Measurements from ENCODE around the gene DDX23.

Gene DDX23

GRCh38 chr12:48822139-48822538 is 29.8 kb downstream of the DDX23 start:
- DNase-seq: no peak

DNA sequence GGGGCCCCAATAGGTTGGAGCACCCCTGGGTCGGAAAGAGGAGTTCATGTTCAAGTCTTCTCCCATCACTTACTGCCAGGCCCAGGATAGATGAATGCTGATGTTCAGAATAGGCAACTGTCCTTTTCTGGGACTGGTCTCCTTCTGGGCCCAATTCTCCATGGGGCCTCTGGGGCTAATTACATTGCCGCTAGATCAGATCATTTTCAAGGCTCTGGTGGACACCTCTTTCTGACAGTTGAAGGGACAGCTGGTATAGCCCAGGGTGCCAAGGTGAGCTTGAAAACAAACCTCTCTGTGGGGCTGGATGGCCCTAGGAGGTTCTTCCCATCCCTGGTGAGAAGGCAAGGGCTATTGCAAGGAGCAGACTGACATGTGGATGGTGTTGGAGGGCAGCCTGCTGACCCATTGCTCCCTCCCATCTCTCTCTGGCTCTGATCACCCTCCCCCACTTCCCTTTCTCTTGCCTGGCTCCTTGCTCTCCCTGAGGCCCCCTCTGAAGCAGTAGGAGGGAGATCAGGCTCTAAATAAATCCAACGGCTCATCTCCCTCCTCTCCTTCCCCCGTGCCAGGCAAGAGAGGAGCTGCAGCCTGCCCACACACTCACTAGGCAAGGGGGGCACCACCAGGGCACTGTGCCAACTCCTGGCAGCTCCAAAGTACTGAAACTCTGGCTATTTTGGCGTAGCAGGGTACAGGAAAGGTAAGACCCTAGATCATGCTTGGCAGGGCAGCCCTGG is 31.8 kb downstream of the DDX23 start:
- DNase-seq: no peak

GRCh38 chr12:48818831-48819590 is 33.0 kb downstream of the DDX23 start:
- no peak for DNase-seq

GRCh38 chr12:48817873-48818830 is 33.8 kb downstream of the DDX23 start, which contains the start of gene CACNB3:
TSS of gene CACNB3 (plus strand) at chr12:48818496. CDS start at chr12:48818930, 434 bp downstream.
- peak; percentile 83 for DNase-seq

DNA sequence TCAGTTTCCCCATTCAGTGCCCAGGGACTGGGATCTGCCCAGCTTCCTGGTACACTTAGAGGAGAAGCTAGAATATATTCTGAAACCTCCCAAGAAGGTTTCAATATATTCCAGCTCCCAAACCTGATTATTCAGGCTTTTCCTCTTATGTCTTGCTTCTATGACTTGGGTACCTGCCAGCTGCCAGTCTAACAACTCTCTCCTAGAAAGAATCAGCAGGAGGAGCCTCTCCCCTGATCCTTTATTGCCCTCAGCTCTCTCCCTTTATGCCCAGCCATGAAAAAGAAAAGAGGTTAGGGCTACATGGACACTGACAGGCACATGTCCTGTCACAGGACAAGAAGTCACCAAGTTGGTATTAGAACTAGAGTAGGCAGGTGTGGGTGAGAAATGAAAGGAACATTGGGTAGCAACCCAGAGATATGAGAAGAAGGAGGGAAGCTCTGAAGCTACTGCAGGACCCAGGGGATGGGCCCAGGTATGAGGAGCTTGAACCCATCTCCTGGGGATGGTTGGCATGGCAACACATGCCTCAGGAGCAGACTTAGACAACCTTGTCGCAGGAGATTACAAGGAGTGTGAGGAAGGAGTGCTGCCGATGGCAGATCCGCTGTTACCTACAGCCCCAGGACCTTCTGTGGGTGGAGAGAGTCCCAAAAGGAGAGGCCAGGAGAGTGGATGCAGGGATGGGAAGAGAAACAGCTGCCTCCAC is 35.7 kb downstream of the DDX23 start:
- DNase-seq: no peak

DNA sequence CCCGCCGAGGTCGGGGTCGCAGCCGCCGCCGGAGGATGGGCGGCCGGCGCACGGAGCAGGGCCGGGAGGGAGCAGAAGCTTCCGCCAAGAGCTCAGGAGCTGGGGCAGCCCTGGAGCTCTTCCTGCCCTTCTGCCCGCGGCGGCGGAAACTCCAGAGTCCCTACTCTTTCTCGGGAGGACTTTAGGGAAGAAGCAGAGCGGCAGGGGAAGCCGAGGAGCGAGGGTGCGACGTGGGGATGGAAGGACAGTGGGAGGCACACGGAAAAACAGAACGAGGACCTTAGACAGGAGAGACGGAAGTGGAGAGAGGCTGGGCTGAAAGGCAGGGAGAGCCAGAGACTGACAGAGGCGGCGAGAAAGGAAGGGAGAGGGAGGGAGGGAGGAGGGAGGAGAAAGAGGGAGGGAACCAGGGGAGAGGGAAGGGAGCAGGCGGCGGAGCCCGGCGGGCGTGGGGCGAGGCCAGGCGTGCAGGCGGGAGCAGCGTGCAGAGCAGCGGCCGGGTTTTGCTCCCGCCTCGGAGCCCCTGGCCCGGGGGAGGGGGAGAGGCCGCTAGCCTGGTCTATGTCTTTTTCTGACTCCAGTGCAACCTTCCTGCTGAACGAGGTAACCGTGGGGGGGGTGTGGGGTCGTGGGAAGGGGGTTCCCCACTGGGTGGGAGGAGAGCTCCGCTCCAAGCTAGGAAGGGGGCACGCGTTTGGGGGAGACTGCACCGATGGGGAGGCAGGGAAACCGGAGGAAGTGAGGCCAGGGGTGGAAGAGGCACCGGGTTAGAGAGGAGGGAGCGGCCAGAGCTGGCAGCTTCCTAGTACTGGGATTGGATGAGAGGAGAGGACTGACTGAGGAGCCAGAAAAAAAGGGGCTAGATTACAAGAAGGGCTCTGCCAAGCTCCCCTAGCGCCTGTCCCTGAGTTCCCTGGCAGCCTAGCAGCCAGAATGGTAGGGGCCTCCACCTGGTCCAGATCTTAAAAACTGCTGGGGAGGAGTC is 36.5 kb downstream of the DDX23 start:
- DNase-seq: peak; percentile 57

GRCh38 chr12:48814262-48815125 is 37.5 kb downstream of the DDX23 start:
- peak; percentile 86 for DNase-seq

DNA sequence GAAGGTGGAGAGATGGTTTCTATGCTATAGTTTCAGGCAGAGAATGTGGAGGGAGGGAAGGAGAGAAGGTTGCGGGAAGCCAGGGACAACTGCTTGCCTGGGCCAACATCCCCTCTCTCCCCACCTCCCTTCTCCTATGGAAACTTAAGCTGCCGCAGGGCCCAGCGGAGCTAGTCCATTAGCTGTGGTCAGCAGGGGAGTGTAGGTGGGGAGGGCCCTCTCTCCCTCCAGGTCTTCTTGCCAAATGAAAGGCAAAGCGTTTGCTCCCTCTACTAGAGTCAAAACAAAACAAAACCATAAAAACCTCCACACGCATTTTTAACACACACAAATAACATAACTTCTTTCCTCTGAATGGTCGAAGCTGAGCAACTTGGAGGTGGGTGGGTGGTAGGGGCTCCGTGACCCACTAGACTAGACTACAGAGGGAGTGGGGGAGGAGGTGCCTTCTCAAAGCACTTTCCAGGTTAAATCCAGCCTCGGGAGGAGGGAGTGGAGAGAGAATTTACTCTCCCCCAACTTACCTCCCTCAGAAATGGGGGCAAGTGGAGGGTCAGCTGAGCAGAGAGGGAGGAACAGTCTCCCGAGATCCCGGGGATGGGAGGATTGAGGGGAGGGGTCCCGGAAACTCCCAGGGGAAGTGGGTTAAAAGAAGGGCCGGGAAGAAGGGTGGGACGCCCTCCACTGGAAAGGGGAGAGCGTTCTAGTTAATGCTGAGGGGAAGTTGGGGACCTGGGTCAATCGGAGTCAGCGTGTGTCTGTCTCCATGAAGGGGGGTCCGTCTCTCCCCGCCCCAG is 38.3 kb downstream of the DDX23 start:
- DNase-seq: no peak

DNA sequence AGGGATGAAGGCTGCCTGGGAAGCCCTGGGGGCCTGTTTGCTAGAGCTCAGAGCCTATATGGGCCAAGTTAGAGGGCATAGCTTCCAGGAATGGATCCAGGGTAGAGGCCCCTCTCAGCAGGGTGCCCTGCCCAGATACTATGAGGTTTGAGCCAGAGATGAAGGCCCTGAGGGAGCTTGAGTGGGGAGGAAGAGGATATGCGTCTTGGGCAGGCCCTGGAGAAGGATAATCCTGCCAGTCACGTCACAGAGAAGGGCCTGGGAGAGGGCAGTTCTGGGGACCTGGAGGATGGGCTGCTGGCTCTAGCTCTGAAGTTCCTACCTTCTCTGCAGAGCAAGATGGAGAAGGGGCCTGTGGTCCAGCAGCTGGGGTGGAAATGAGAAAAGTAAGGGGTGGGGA is 39.6 kb downstream of the DDX23 start:
- no peak for DNase-seq

DNA sequence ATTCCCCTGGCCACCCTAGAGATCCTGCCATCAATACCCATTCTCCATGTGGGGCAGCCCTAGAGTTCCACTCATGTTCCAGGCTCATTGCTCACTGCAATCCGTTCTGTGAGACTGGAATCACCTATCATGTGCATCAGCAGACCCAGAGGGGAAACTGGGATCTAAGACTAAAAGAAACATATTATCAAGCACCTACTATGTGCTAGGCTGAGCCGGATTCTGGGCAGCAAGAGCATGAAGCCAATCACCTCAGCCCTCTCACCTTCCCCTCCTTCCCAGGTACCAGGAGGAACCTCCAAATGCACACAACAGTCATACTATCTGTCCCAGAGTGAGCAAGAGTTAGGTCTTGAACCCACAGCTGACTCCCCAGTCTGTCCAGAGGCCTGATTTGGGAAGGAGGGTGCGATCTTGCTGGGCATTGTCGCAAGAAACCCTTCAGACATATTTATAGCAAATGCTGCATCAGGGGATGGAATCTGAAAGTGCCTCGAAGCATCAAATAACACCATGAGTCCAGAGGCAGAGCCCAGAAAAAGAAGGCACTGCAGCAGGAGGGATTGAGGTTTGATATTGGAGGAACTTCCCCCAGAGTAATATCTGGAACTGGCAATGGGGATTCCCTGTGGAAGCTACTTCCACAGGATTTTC is 40.4 kb downstream of the DDX23 start:
- DNase-seq: no peak

- DNase-seq: no peak
Measured at GRCh38 chr12:48810903-48811431, 41.0 kb downstream of the DDX23 start.

- DNase-seq: no peak
Measured at GRCh38 chr12:48807981-48808380, 44.0 kb downstream of the DDX23 start.

- DNase-seq: no peak
Measured at GRCh38 chr12:48803675-48804074, 48.3 kb downstream of the DDX23 start.

- no peak for DNase-seq
Measured at GRCh38 chr12:48800971-48801370, 51.0 kb downstream of the DDX23 start.

- DNase-seq: no peak
Measured at GRCh38 chr12:48800457-48800856, 51.5 kb downstream of the DDX23 start.

DNA sequence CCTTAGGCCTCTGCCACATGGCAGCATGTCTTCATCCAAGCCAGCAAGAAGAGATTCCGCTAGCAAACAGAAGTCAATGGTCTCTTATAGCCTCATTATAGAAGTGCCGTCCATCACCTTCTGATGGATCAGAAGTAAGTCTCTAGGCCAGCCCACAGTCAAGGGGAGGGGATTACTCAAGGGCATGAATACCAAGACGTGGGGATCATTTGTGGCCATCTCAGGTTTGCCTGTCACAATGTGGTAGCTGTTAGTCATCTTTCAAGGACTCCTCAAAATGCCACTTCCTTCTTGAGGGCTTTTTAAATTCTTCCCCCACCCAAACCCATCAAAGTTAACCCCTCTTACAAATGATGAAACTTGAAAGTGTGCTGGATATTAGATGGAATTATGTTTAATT is 55.0 kb downstream of the DDX23 start:
- peak; percentile 46 for DNase-seq

DNA sequence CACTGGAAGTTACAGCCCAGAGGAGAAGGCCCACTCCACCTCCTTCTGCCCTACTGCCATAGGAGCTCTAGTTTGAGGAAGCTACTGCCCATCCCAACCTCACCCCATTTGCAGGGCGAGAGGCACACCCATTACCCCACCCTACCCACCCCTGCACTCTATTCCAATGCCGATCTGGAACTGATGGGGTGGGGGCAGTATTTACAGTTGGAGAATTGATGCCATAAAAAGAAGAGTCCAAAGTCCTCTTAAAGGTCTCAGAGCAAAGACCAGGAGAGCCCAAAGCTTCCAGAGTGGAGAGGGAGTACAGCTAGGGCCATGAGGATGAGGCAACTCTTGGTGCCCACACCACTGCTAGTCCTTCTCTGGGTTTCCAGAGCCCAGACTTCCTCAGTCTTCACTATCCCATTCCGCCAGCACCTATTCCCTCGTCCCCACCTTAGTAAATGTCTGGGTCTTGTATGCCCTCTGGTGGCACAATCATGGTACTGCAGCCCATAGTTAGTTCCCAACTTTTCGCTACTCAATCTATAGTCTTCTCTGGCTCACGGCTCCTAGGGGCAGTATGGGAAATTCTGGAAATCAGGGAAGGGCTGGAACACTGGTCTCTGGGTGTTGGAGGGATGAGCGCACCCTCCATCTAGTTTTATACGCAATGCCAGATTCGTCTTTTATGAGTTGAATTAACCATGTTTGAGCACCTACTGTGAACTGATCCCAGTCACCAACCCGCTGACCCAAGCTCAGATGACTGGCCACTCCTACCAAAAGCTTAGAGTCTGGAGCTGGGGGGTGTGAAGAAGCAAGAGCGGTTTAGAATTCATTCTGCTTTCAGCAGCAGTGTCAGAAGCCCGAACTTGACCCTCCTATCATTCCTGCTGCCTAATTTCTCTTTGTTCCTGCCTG is 56.2 kb downstream of the DDX23 start:
- peak; percentile 69 for DNase-seq
